Neural progenitor cell (in vitro differentiated cells): ENCODE data around the gene CD74.

Source experiments
- CTCF ChIP-seq: fragments of 200-600 bp; sonication (generic); IDR thresholded peaks from 2 replicates; pipeline ENCODE4 v1.5.1; 2017; ENCODE audit warnings: antibody characterized with exemption, mild to moderate bottlenecking
- EZH2 ChIP-seq: fragments of 200-600 bp; sonication (generic); IDR thresholded peaks from 2 replicates; pipeline ENCODE4 v1.6.1; 2017; ENCODE audit warnings: antibody characterized with exemption, mild to moderate bottlenecking, moderate library complexity
- EZH2phosphoT487 ChIP-seq: fragments of 200-600 bp; sonication (generic); IDR thresholded peaks from 2 replicates; pipeline ENCODE4 v1.6.1; 2017; ENCODE audit warnings: antibody characterized with exemption

- TF ChIP-seq CTCF (no peak), EZH2 (no peak), EZH2phosphoT487 (no peak)
These were observed 18.3 kb upstream of the CD74 start for GRCh38 chr5:150431048-150431447.
